Measurements from ENCODE around the gene SLC30A9.

The SLC30A9 gene

DNA sequence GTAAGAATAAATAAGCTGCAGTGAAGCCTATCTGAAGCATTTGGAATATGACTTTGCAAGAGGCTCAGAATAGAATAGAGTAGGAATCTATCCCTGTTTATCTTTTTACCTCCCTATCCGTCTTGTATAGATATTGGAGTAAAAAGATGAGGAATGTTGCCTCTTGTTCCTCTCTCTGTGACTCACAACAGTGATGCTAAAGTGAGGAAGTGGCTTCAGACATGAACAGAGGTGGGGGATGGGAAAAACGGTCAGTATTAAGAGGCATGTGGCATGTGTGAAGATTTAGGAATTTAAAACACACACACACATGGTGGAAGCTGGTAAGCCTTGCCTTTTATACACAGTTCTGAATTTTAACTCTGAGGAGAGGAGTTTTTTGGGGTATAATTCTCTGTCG lies 12.6 kb upstream of the SLC30A9 start:
- no peak for TF ChIP-seq CTCF (IDR thresholded peaks at IDR 0.05; ENCODE audit: unreplicated experiment in 3 of 3)
- no peaks in the 10 kb centered on the region for H3K9me3 Mint-ChIP-seq
- H3K4me3 Mint-ChIP-seq = no peak overlapping the region
- H3K36me3 Mint-ChIP-seq (ENCODE audit: low read depth) = no peaks in the 10 kb centered on the region
- no peaks in the 10 kb centered on the region for H3K27me3 Mint-ChIP-seq (ENCODE audit: low read depth)
- H3K4me1 Mint-ChIP-seq = no peaks in the 10 kb centered on the region
- peak overlapping the region in 1 of 3 experiments; percentile 94 for H3K27ac Mint-ChIP-seq

DNA sequence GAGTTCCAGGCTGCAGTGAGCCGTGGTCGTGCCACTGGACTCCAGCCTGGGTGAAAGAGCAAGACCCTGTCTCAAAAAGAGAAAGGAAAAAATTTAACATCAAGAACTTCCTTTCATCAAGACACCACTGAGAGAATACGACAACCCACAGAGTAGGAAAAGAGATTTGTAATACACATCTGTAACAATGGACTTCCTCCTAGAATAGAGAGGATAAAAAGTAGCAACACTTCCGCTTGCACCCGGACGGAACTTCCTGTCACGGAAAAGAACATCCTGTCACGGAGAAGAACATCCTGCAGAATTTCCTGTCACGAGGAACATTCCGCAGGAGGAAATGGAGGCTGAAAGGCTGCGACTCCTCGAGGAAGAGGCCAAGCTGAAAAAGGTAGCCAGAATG lies 8.9 kb upstream of the SLC30A9 start, which contains the start of gene DCAF4L1:
DCAF4L1 (plus strand) TSS at position 301 of the 400 bp plus-strand sequence; CDS start at position 338, 37 bp downstream.
- Mint-ChIP-seq H3K4me1 (no peaks in the 10 kb centered on the region), H3K9me3 (no peaks in the 10 kb centered on the region), H3K4me3 (no peak within 1 kb of the TSS), H3K36me3 (ENCODE audit: low read depth) (no peaks in the 10 kb centered on the region), H3K27ac (no peak within 1 kb of the TSS), H3K27me3 (ENCODE audit: low read depth) (peaks cover 3% of the 10 kb centered on the region)
- no peak for TF ChIP-seq CTCF (IDR thresholded peaks at IDR 0.05; ENCODE audit: unreplicated experiment in 3 of 3)

DNA sequence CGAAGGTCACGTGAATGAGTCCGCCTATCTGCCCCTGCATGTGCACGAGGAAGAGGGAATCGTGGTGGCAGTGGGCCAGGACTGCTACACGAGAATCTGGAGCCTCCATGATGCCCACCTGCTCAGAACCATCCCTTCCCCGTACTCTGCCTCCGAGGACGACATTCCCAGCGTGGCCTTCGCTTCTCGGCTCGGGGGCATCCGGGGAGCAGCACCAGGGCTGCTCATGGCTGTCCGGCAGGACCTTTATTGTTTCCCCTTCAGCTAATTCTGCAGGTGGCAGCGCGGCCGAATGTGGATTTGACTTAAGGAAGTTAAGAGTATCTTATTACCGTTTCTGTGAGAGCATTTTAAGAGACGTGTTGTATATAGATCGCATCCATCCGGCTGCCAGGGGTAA lies 7.6 kb upstream of the SLC30A9 start:
- no peak for TF ChIP-seq CTCF (IDR thresholded peaks at IDR 0.05; ENCODE audit: unreplicated experiment in 3 of 3)
- H3K27me3 Mint-ChIP-seq (ENCODE audit: low read depth) = peaks cover 3% of the 10 kb centered on the region
- no peaks in the 10 kb centered on the region for H3K36me3 Mint-ChIP-seq (ENCODE audit: low read depth)
- no peaks in the 10 kb centered on the region for H3K4me1 Mint-ChIP-seq
- H3K4me3 Mint-ChIP-seq = no peak overlapping the region
- no peaks in the 10 kb centered on the region for H3K9me3 Mint-ChIP-seq
- no peak overlapping the region for H3K27ac Mint-ChIP-seq

GRCh38 chr4:41985151-41985550 lies 5.2 kb upstream of the SLC30A9 start:
- H3K4me3 Mint-ChIP-seq = no peak overlapping the region

GRCh38 chr4:41989994-41990364 lies 351 bp upstream of the SLC30A9 start:
- TF ChIP-seq CTCF (IDR thresholded peaks at IDR 0.05; ENCODE audit: unreplicated experiment in 3 of 3) = no peak
- Mint-ChIP-seq H3K4me1 (peaks cover 24% of the 10 kb centered on the region), H3K27me3 (ENCODE audit: low read depth) (no peaks in the 10 kb centered on the region), H3K4me3 (peak overlapping the region; percentile 93 to 100 (median 97)), H3K27ac (peak overlapping the region; percentile 84 to 96 (median 89)), H3K9me3 (no peaks in the 10 kb centered on the region), H3K36me3 (ENCODE audit: low read depth) (no peaks in the 10 kb centered on the region)

More at GRCh38 chr4:41985151-41985550, 5.2 kb upstream of the SLC30A9 start:
- no peak overlapping the region for H3K27ac Mint-ChIP-seq
- H3K36me3 Mint-ChIP-seq (ENCODE audit: low read depth) = no peaks in the 10 kb centered on the region
- peaks cover 14% of the 10 kb centered on the region for H3K4me1 Mint-ChIP-seq
- TF ChIP-seq CTCF (IDR thresholded peaks at IDR 0.05; ENCODE audit: unreplicated experiment in 3 of 3) = no peak
- no peaks in the 10 kb centered on the region for H3K9me3 Mint-ChIP-seq
- H3K27me3 Mint-ChIP-seq (ENCODE audit: low read depth) = peaks cover 3% of the 10 kb centered on the region

DNA sequence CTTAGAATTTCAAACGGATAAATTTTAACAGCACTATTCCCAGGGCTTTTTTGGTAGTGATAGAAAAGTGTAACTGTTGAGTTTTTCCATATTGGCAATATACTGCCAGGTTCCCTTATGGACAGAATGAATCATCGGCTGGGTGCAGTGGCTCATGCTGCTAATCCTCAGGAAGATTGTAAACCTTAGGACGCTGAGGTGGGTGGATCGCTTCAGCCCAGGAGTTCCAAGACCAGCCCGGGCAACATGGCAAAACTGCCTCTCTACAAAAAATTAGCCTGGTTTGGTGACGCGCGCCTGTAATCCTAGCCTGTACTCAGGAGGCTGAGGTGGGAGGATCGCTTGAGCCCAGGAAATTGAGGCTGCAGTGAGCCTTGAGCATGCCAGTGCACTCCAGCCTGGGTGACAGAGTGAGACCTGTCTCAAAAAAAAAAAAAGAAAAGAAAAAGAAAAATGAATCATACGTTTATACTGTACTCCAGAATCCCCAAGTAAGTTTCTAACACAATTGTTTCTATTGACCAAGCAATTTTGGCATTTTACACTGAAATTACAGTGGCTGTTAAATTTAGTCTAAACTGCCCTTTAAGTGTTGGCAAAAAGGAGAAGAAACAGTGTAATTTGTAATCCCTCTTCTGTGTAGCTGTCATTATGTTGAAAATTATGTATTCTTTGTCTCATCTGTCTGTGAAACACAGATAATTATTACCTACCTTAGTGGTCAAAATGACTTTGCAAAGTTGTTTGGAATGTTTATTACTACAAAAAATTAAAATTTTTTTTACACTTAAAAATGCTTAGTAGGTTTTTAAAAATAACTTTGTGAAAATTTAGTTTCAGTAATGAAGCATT lies 1.8 kb downstream of the SLC30A9 start:
- Mint-ChIP-seq H3K9me3 (no peaks in the 10 kb centered on the region), H3K4me3 (peak overlapping the region; percentile 93 to 100 (median 97)), H3K36me3 (ENCODE audit: low read depth) (no peaks in the 10 kb centered on the region), H3K4me1 (peaks cover 24% of the 10 kb centered on the region), H3K27ac (no peak overlapping the region), H3K27me3 (ENCODE audit: low read depth) (no peaks in the 10 kb centered on the region)
- TF ChIP-seq CTCF (IDR thresholded peaks at IDR 0.05; ENCODE audit: unreplicated experiment in 3 of 3) = no peak
